ELR (cell line): Measurements from ENCODE around the gene ZSCAN23.
"Not testable (repeated sequence)": the region's sequence is repeated elsewhere in the genome, so short reads cannot be mapped to it uniquely, and the experiment has no call there.

Source experiments
- DNase-seq: peaks from one replicate; pipeline ENCODE4 v3.0.0-alpha.2; 2015; ENCODE audit warnings: low read depth

ZSCAN23 gene

DNA sequence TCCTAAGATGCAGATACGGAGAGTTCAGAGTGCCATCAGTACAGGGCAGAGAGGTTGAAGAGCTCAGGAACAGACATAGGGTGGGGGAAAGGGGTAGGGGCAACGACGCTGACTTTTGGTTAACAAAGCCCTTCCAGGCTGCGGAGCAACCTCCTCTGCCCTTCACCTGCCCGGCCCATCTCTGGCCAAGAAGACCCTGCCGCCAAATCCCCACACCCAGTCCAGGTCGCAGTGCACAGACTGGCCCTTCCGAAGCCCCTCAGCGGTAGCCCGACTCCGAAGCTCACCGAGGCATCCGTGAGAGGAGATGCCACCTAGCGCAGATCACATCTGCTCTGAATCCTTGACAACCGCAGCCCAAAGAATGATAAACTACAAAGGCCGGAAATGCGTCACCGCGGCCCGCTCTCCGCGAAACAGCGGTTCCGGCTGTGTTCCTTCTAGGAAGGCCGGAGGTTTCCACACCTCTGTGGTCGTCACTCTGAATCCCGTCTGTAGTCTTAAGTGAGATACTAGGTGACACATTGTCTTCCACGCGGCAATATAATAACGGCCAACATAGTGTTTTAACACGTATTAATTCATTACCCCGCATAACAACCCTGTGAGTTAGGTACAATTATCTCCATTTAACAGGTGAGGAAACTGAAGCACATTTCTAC, at the start of gene ZSCAN23:
ZSCAN23 (minus strand) TSS at position 380 of the 662 bp plus-strand sequence. CDS start 7,225 bp downstream, outside the sequence.
- peak; percentile 93 for DNase-seq

GRCh38 chr6:28491984-28492317, 48.7 kb upstream of the ZSCAN23 start:
- no peak for DNase-seq

GRCh38 chr6:28490205-28490890, 47.1 kb upstream of the ZSCAN23 start:
- DNase-seq, result peak; percentile 28

DNA sequence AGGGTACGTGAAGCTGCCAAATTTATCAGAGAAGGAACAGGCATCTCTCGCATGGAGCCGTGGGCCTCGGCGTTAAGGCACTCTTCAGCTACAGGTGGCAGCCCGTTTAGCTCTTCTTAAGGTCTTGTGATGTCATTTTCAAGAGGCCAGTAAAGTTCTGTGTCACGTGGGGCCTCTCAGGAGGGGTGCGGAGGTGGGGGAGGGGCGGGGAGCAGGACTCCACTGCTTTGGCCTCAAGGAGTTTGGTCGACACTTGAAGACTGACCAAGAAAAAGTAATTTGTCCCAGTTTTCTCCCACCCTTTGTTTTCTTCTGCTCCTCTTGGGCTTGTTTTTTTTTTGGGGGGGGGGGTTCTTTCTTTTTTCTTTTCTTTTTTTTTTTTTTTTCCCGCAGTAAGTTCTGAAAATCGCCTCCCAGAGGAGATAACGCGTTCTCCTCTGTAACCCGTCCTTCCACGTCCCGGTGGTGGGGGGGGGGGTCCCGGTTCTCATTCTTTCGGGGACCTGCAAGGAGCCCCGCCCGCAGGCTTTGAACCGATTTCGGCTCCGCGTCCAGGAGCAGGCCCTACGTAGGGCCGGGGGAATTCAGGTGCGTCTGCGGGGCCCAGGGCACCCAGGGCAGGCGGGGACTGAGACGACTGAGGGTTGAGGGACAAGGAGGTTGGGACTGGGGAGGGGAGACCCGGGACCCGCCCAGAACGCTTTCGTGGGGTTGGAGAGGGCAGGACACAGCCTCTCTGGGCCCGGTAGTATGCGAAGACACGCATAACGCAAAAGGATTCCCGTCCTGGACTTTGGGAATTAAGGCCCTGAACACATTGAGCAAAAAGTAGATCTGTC, 46.3 kb upstream of the ZSCAN23 start:
- DNase-seq, result peak; percentile 88

DNA sequence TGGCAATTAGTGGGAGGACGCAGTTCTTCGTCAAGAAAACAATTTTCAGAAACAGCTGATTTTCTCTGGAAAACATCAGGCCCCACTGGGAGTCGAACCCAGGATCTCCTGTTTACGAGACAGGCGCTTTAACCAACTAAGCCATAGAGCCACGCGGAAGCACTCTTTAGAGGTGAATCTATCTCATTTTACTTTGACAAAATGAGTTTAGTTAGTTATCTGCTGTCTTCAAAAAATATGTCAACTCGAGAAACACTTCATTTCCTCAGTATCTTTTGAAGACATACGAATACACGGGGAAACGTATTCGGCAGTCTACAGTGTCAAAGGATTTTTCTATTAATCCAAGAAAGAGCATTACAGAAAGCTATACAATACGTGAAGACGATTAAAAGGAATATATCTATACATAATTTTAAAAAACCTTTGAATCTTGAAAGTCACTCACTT, 45.6 kb upstream of the ZSCAN23 start:
- DNase-seq, result peak; percentile 85

DNA sequence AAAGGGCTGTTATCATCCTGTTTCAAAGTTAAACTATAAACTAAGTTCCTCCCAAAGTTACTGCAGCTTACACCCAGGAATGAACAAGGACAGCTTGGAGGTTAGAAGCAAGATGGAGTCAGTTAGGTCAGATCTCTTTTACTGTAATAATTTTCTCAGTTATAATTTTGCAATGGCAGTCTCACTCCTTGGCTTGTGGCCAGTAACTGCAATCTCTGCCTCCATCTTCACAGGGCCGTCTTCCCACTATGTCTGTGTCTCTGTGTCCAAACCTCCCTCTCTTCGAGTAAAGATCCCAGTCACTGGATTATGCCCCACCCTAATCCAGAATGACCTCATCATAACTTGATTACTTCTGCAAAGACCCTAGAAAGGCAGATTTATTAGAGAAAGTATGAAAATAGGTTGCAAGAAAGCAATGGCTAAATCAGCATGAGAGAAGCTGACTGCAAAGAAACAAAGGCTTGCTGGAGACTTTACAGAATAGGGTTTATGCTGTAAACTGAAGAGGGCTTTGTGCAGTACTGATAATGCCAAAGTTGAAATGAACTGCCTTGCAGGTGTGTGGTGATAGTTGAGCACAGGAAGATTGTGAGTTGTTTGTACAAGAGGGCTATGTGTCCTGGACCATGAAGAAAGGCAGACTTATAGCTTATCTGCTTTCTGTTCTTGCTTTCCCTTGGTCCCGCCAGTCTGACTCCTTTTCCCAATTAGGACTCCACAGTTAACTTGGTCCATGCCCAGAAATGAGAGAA, 43.9 kb upstream of the ZSCAN23 start:
- DNase-seq, result no peak

DNA sequence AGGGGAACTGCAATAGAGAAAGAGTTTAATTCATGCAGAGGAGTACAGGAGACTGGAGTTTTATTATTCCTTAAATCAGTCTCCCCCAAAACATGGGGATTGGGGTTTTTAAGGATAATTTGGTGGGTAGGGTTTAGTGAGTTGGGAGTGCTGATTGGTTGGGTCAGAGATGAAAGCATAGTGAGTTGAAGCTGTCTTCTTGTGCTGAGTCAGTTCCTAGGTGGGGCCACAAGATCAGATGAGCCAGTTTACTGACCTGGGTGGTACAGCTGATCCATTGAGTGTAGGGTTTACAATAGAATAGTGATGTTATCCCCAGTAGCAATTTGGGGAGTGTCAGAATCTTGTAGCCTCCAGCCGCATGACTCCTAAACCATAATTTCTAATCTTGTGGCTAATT, 43.2 kb upstream of the ZSCAN23 start:
- DNase-seq, result no peak

- no peak for DNase-seq
Measured at GRCh38 chr6:28485482-28485881, 42.2 kb upstream of the ZSCAN23 start.

DNA sequence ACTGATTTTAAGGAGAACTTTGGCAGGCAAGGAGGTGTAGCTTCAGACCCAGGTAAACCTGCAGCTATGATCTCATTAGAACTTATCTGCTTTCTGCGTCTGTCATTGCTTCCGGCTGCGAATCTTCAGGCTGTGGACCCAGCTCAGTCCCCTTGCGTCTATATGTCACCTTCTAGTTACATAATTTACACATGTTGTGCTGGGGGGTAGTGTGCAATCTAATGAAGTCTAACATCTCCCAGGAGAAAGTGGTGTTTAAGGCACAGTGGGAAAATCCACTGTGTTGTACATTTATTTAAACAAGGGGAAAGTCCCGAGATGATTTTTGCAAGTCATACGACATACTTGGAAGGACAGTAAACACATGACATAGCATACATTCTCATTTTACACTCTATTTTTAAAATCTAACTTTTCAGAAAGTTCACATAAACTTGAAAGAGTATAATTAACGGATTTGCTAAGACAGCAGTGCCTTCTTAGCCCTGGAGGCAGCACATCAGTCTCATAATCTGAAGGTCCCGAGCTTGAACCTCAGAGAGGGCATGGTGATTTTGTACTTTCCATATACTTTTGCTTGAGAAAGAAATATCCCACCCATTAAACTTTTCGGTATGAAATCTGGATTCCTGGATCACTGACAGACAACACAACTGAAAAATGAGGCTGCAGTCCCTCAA, 37.1 kb upstream of the ZSCAN23 start:
- DNase-seq, result no peak

GRCh38 chr6:28478518-28478917, 35.2 kb upstream of the ZSCAN23 start:
- DNase-seq, result peak; percentile 24

DNA sequence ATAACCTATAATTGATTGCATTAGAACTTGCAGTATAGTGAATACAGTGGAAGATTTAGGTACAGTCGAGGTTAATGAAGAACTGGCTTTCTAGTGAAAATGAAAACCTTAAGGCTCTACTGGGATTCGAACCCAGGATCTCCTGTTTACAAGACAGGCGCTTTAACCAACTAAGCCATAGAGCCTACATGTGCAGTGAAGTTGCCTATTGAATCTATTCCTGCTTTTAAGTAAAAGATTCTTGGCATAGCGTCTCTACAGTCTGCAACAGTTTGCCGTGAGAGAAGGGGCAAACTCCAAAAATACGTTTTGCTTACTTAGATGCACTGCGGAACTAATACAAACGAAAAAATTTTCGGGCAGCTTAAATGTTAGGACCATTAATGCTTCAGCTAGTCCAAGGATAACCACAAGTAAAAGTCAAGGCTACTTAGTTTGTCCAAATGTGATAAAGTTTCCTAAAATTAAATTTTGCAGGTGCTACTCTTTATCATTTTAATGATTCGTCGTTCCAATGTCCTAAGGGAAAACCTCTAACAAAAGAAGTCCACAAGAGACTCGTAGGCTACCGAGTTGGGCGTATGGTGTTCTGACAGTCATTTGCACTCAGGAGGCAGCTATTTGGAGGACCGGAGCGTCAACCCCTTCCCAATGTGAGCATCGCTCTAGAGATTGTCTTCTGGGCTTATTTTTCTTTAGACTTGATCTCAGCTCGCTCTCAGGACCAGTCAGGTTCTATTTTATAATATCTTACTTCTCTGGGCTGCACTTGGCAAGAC, 31.3 kb upstream of the ZSCAN23 start:
- peak; percentile 90 for DNase-seq

GRCh38 chr6:28469153-28469745, 26.0 kb upstream of the ZSCAN23 start:
- not testable (repeated sequence) for DNase-seq

GRCh38 chr6:28468056-28468455, 24.8 kb upstream of the ZSCAN23 start:
- DNase-seq, result no peak

DNA sequence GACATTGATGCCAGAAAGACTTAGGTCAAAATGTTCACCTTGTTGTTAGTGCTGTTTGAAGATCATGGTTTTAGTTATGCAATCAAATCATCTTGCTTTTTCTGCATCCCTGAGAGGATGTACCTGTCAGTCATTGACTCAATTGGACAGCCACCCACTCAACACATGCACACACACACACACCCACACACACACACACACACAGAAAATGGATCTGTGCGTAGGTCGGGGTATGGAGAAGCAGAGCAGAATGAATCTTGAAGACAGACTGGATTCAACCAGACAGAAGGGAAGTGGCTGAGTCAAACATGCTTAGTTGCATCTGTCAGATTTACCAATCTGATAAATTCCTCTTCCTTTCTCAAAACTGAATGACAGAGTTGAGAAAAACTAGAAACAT, 19.1 kb upstream of the ZSCAN23 start:
- DNase-seq, result peak; percentile 12

- DNase-seq, result no peak
Measured at GRCh38 chr6:28458568-28458967, 15.3 kb upstream of the ZSCAN23 start.

DNA sequence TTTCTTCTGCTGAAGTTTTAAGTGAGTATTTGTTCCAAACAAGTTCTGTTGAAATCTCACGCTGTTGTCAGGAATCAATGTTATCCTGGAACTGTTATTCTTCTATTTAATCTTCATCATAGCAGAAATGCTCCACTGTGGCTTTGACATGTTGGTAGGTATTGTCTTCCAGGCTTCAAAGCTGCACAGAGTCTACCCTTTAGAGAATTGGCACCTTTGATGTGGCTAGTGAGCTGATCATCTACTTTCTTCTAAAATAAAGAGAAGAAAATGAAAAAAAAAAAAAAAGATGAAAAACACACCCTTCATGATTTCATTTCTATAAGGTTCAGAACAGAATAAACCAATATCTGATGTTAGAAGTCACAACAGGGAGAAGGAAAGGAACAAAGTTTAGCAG, 5.8 kb upstream of the ZSCAN23 start:
- DNase-seq, result no peak

- not testable (repeated sequence) for DNase-seq
Measured at GRCh38 chr6:28447512-28447906, 4.2 kb upstream of the ZSCAN23 start.

- peak; percentile 19 for DNase-seq
Measured at GRCh38 chr6:28446818-28447511, 3.7 kb upstream of the ZSCAN23 start.

DNA sequence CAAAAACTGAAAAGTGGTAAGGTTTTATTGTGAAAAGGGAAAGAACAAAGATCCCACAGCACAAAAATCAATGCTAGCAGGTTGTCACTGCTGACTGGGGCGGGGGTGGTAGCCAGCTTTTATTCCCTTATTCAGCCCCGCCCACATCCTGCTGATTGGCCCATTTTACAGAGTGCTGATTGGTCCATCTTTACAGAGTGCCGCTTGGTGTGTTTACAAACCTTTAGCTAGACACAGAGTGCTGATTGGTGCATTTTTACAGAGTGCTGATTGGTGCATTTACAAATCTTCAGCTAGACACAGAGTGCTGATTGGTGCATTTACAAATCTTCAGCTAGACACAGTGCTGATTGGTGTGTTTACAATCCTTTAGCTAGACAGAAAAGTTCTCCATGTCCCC, 1.5 kb upstream of the ZSCAN23 start:
- DNase-seq, result peak; percentile 32

DNA sequence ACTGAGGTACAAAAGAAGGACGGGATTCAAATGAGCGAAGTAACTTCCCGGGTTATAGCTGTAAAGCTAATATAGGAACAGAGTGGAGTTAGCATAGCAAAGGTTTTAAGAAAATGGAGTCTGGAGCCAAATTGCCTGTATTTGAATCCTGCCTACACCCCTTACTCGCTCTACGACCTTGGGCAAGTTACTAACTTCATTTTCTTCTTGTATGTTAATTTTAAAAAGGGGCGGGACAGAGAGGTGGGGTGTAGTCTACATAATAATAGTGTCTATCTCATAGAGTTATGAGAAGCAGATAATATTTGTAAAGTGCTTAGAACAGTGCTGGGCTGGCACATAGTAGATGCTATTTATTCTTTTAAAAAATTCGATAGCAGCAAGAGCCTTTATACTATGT, 705 bp downstream of the ZSCAN23 start:
- peak; percentile 8 for DNase-seq
